GM19372 (cell line): ENCODE measurements around the gene CELSR1.
"Not testable (repeated sequence)": the region's sequence is repeated elsewhere in the genome, so short reads cannot be mapped to it uniquely, and the experiment has no call there.

Source experiments
- ATAC-seq: cut with Tn5 transposase; IDR thresholded peaks from one replicate; pipeline ENCODE4 v1.9.1; 2021; ENCODE audit warnings: mild to moderate bottlenecking, low read depth, moderate library complexity; ENCODE audit not compliant: unreplicated experiment

Gene CELSR1

DNA sequence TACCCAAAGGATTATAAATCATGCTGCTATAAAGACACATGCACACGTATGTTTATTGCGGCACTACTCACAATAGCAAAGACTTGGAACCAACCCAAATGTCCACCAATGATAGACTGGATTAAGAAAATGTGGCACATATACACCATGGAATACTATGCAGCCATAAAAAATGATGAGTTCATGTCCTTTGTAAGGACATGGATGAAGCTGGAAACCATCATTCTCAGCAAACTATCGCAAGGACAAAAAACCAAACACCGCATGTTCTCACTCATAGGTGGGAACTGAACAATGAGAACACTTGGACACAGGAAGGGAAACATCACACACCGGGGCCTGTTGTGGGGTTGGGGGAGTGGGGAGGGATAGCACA lies 21.3 kb downstream of the CELSR1 start:
- not testable (repeated sequence) for ATAC-seq

DNA sequence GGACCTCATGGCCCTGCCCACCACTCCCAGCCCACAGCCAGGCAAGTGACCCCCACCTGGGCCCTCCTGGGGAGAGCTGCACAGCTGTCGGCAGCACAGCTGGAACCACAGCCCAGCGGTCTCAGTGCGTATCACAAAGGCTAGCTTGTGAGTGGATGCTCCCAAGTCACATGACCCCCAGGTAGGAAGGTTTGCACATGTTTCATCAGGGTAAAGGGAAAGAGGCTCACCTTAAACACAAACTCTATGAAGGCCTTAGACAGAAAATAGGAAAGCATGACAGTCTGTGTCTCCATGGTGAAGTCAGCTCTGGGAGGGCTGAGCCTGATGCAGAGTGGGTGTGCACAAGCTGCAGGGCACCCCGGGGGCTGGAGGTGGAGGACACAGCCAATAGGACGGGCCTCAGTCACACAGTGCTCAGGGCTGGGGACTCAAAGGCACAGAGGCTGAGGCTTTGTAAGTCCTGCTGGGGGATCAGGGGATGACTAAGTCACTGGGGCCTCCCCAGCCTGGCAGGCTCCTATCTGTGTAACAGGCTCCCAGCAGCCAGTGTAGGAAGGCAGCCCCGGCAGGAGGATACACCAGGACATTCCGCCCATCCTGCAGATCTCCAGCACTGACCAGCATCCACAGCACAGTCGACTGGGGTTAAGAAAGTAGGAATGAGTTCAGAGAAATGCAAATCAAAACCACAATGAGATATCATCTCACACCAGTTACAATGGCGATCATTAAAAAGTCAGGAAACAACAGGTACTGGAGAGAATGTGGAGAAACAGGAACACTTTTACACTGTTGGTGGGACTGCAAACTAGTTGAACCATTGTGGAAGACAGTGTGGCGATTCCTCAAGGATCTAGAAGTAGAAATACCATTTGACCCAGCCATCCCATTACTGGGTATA lies 22.0 kb downstream of the CELSR1 start:
- no peak for ATAC-seq

DNA sequence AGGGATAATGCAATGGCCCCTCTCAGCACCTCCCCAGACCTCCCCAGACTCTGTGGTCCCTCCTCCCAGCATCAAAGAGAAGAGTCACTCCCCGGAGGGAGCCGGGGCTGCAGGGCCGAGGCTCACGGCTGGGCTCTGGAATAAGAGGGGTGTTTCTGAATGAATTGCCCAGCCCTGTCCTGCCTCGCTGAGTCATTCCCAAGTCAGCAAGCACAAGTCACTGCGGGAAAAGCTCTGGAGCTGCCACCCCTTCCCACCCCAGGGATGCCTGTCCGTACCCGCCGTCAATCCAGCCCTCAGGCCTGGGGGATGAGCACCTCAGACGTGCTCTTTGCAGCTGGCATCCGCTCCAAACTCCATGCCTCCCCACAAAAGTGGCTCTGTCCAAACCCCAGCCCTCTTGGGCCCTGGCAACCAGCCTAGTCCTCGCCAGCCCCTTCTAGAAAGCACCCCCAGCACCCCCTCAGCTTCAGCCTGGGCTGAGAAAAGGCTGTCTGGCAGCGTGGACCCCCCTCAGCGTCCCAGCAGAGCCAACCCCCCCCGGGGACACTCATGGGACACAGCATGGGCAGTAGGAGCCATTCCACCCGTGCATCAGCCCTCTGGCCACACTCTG lies 22.7 kb downstream of the CELSR1 start:
- ATAC-seq = no peak

DNA sequence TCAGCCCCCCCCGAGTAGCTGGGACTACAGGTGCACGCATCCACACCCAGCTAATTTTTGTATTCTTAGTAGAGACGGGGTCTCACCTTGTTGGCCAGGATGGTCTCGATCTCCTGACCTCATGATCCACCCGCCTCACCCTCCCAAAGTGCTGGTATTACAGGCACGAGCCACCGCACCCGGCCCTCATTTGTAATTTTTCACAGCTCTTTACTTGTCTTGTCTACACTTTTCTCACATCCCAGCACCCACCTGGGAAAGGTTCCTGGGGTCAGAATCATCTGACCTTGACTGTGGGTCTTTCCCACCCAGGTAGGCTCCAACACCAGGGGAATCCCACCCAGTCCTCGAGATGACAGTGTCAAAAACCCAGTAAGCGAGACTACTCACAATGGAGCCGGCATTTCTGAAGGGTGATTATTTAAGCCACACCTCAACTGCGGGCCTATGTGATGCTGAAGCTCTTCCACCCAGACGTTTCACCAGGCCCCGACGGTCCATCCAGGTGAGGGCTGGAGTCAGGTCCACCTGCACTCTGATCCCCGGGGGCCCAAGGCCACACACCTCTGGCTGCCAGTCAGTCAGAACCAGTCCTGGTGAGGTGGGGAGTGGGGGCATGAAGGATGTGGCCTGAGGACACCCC lies 23.4 kb downstream of the CELSR1 start:
- ATAC-seq = no peak

DNA sequence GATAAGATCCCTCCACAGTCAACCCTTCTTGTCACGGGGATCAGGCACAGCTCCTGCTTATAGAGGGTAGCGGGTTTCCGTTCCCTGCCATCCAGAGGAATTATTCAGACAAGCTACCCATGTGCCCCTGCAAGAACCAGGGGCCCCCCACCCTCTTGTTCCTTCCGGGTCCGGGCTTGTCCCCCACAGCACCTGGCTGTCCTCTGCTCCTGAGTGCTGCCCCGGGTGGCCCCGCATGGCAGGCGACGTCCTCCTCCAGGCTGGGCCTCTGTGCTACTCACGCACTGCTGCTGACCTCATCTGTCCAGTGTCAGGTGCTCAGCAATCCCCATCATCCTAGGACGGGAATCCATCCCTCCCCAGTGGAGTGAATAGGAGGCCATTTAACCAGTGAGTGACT lies 24.7 kb downstream of the CELSR1 start:
- no peak for ATAC-seq

DNA sequence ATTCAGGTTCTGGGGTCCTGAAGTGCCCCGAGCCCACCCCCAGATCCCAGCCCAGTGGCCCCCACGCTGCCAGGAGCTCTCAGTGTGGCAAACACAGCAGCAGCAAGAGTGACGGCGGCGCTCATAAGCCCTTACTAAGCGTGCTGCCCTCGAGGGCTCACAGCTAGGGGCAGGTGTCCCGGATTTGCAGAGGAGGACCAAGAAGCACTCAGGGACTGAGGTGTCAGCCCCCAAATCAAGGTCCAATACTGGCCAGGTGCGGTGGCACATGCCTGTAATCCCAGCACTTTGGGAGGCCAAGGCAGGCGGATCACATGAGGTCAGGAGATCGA lies 25.4 kb downstream of the CELSR1 start:
- ATAC-seq = no peak

DNA sequence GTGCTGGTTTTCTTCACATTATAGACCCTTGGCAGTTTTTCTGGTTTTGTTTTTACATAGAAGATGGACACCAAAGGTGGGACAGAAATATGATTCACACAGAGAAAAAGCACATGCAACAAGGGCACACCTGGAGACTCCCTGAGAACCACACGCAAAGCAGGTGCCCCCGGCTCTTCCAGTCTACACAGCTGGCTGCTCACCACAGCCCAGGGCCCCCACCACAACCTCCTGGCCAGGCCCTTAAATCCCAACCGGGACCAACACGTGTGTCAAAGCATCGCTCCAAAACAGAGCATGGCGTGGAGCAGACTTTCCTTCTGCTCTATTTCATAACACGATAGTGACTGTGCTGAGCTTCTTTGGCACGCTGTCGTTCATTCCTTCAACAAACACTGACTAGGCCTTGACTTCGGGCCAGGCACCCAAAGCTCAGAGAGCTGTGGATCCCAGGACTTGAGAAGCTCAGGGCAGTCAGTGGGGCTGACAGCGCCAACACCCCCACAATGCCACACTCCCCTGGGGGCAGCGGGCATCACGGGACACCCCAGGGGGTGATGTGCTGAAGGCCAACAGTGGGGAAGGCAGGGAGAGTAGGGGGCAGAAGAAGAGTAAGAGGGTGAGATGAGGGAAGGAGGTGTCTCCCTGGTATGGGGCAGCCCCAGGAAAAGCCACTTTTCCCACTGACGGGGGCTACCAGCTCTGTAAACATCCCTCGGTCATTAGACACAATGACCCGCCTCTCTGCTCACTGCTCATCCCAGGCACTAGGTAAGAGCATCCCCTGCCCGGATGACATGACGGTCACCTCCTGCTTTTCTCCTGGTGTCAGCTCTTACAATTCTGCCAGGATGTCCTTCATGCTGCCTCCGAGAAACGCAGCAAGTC lies 26.0 kb downstream of the CELSR1 start:
- no peak for ATAC-seq

DNA sequence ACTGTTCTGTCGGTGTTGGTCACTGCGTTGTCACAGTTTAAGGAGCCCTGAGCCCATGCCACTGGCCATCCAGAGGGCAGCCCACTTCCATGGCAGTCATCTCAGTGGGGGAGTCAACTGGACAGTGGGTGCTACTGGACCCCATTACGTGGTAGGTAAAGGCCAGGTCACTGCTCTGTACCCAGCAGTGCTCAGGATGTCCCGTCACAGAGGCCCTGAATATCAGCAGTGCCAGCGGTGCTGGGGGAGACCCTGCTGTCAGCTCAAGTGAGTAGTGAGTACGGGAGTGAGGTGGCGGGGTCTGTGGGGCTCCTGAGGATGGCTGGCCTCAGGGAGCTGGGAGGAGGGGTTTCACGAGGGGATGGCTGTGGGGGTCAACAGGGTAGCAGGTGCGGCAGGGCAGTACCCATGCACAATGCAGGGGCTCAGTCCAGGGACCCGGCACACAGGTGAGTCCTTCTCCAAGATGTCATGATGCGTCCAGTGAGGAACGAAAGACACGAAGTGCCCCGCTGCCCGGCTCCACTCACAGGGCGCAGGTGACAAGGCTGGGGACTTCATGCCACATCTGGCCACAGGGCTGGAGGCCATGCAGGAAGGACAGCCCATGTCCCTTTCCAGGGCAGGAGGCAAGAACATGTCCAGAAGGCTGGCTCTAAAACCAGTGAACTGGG lies 27.9 kb downstream of the CELSR1 start:
- ATAC-seq = no peak

DNA sequence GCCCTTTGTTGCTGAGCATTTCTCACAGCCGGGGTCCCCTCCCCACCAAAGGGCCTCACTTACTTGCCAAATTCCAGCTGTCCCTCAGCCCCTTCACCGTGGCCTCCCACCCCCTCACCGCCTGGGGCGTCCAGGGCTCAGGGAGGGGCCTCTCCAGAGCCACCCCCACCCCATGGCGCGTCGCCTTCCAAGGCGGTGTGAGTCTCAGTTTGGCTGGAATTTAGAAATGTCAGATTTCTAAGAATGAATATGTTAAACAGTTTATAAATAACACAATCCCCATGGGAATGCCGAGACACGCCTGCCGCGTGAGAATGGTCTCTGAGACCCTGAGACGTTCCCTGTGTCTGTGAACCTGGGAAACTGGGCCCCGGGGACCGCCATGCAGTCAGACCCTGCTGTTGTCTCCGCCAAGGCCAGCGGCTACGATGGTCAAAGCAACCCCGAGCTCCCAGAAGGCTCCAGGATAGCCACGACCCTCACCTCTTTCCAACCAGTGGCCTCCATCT lies 28.9 kb downstream of the CELSR1 start:
- ATAC-seq = no peak

DNA sequence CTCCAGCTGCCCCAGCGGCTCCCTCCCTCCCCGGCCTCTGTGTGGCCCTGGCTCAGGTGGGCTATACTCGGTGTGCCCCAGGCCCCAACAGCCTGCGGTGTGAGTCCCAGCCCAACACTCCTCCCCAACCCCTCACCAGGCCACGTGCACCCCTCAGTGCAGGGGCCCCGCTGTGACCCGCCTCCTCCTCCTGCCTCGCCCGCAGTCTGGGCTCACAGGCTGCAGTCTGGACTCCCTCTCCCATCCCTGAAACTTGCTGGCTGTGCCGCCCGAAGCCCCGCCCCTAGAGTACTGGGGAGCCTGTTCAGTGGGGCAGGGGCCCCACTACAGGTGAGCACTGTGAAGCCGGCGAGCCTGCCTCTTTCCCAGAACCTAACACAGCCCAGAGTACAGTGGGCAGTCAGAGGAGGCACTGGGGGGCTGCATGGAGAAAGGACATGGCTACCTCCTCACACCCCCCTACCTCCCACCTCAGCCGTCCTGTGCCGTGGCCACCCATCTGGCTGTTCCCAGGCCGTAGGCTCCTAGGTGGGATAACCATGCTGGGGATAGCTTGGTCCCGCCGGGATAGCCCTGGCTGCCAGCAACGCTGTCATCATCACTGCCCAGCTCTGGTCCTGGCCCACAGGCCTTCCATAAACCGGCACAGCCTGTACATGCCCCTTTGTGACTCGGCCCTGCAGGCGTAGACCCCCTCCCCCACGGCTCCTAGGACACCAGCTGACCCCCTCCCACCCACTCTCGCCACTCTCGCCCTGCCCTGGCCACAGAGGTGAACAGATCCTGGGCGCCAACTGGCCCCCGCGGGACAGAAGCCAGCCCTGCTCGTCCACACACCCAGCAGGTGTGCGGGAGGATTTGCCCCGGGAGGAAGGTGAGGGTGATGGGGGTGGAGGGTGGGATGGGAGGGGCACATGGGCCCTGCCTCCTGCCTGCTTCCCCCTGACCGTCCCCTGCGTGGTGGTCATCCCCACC lies 29.7 kb downstream of the CELSR1 start:
- no peak for ATAC-seq

DNA sequence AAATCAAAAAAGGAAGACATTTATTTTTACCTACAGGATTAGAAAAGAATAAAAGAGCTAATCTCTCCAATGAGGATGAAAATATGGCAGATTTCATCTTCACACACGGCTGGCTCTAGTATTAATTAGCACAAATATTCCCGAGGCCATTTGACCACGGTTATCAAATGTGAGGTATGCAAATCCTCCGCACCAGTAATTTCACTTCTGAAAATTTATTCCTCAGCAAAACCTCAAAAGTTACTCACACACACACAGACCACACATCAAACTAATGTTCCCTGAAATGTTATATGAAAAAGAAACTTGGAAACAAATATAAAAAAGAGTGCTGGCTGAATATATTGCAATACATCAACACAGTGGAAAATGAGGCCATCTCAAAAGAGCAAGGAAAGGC lies 32.8 kb downstream of the CELSR1 start:
- ATAC-seq = no peak

DNA sequence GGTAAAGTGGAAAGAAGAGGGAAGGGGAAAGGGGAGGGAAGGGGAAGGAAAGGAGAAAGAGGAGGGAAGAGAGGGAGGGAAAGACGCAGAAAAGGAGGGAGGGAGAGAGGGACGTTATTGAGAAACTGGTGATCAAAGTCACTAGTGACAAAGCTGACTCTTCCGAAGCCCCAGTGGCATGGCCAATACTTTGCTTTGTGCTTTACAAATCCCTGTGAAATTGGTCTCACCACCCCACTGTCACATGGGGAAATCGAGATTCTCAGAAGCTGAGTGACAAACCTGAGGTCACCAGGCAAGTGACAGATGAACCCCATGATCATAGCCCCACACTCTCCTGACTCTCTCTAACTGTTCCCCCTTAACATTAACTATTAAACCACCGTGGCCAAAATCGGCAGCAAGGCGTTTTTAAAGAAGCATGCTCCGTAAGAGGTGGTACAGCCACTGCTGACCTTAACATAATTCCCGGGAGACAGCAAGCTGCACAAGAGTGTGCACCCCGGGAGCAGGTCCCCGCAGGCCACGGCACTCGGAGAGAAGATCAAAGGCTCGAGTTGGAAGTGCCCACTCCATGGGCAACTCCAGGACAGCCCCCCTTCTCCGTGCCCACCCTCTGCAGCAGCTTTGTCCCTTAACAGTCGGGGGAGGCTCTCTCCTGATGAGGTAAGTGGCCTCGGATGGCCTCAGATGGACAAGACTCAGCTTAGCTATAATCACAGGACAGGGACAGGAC lies 34.8 kb downstream of the CELSR1 start:
- no peak for ATAC-seq

DNA sequence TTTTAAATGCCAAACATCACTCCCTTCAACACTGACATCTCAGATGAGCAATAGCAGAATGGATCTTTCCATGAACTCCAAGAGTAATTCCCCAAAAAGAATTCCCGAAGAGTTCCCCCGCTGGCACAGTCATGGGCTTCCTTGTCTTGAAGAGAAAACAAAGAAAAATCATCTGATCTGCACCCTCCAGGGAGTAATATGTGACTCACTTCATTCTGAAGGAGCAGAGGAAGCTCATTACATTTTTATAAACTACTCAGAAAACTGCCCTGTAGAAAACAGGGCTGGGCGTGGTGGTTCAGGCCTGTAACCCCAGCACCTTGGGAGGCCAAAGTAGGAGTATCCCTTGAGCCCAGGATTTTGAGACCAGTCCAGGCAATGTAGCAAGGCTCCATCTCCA lies 35.7 kb downstream of the CELSR1 start:
- no peak for ATAC-seq

DNA sequence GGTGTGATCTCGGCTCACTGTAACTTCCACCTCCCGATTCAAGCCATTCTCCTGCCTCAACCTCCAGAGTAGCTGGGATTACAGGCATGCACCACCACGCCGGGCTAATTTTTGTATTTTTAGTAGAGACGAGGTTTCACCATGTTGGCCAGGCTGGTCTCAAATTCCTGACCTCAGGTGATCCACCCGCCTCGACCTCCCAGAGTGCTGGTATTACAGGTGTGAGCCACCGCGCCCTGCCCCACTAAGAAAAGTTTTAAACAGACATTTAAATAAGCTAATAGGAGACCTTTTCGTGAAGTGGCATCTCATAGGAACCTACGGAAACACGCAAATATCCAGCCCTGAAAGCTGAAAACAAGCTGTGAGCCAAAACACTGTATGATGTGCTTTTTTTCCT lies 36.2 kb downstream of the CELSR1 start:
- ATAC-seq = not testable (repeated sequence)

DNA sequence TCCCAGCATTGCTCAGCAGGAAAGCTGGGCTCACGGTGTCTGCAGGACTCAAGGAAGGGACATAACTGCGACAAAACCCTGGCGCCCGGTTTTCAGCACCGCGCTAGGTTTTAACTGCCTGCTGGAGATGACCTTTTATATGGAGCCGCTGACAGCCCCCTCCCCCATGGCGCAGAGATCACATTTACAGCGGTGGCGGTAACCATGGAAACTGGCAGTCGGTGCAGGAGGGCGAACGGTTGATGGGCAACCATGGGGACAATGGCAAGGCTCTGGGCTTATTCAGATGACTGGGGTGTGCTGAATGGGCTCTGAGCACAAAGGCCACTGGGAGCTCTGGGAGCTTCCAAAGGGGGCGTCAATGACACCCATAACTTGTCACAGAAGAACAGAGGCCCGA lies 37.2 kb downstream of the CELSR1 start:
- no peak for ATAC-seq

DNA sequence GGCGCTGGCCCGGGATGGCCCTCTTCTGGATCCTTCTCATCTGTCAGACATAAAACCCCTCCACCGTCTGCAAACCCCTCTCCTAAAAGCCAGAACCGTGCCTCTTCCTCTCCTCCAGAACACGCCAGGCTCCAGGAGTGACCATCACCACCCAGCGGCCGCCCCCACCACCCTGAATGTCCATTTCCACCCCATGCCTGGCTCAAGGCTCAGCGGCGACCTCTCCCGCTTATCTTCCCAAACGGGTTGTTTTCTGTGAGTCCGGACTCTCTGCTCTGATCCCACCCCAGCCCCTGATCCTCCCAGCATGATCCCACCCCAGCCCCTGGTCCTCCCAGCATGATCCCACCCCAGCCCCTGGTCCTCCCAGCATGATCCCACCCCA lies 37.6 kb downstream of the CELSR1 start:
- ATAC-seq = no peak

DNA sequence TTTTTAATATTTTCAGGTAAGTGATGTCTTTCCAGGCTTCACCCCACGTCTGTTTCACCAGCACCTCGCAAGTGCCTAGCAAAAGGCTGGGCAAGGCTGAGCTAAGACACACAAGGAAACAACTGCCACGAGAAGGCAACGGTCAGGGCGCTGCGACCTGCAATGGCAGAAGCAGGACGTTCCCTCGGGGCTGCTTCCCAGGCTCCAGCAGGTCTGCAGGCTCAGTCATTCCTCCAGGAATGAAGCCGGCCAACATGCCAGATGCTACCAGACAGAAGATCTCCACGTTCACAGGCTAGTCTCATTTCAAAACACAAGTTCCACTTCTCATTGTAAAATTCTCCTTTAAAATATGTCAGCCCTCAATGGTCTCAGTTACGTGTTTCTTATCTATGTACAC lies 45.5 kb downstream of the CELSR1 start:
- no peak for ATAC-seq

DNA sequence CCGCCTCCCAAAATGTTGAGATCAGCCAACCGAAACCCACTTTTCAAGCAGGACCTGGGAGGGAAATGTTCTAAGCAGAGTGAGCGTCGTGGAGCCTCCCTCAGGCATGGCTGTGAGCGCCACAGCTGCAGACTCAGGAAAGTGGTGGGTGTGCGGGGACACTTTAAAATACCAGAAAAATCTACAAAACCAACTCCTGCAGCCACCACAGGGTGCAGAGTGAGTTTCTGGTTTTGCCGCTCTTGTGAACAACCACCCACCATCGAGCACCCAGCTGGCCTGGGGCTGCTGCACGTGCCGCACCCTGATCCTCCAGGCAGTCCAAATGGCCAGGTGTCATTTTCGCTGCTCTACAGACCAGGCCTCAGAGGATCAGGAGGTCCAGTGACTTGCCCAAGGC lies 46.9 kb downstream of the CELSR1 start:
- ATAC-seq = no peak
